Measurements from ENCODE around the gene ZNF800.
"Not testable (repeated sequence)": the region's sequence is repeated elsewhere in the genome, so short reads cannot be mapped to it uniquely, and the experiment has no call there.

GRCh38 chr7:127429281-127429680, 36.8 kb upstream of the ZNF800 start:
- not testable (repeated sequence) for TF ChIP-seq PHF8 (conservative IDR thresholded peaks at IDR 0.05; ENCODE audit: low read depth, low read length); POLR2A (IDR thresholded peaks at IDR 0.05; ENCODE audit: control extremely low read depth in 1 of 2, low read depth in 2 of 2, low read length in 2 of 2); RAD21 (IDR thresholded peaks at IDR 0.05 in 1 of 2, conservative IDR thresholded peaks at IDR 0.05 in 1 of 2; ENCODE audit: low read depth in 2 of 2, low read length in 2 of 2); SP1 (IDR thresholded peaks at IDR 0.05; ENCODE audit: low read depth, low read length); CTCF (IDR thresholded peaks at IDR 0.05; ENCODE audit: control extremely low read depth in 1 of 3, insufficient read depth in 1 of 3, low read depth in 1 of 3, low read length in 3 of 3); EZH2 (IDR thresholded peaks at IDR 0.05; ENCODE audit: low read depth, low read length, severe bottlenecking); NANOG (IDR thresholded peaks at IDR 0.05; ENCODE audit: insufficient read depth, low read depth, low read length, poor library complexity, severe bottlenecking); EP300 (IDR thresholded peaks at IDR 0.05; ENCODE audit: borderline replicate concordance in 1 of 2, low read depth in 2 of 2, low read length in 2 of 2); KDM1A (IDR thresholded peaks at IDR 0.05; ENCODE audit: borderline replicate concordance, low read length); RFX5 (IDR thresholded peaks at IDR 0.05; ENCODE audit: borderline replicate concordance, low read depth, low read length)
